Glutamatergic neuron (in vitro differentiated cells): Measurements from ENCODE around the gene ZNF763. TPM values are rescaled to one million over a fixed set of nuclear protein-coding genes. Genes with fewer than 3 reads are reported as not detected.

Experiments used
- DNase-seq: peaks from one replicate; pipeline ENCODE4 v3.0.0; 2022
- H3K27ac Mint-ChIP-seq: one replicate; pipeline ENCODE4 v1.8.0; 2020; ENCODE audit warnings: mild to moderate bottlenecking, mixed read lengths, inconsistent platforms; ENCODE audit not compliant: unreplicated experiment
- H3K27me3 Mint-ChIP-seq: one replicate; pipeline ENCODE4 v1.8.0; 2020; ENCODE audit warnings: mild to moderate bottlenecking, moderate library complexity, mixed read lengths, inconsistent platforms; ENCODE audit not compliant: unreplicated experiment
- H3K36me3 Mint-ChIP-seq: one replicate; pipeline ENCODE4 v1.8.0; 2020; ENCODE audit warnings: mild to moderate bottlenecking, mixed read lengths, inconsistent platforms; ENCODE audit not compliant: unreplicated experiment
- H3K4me1 Mint-ChIP-seq: one replicate; pipeline ENCODE4 v1.8.0; 2020; ENCODE audit warnings: mild to moderate bottlenecking, low read depth, mixed read lengths, inconsistent platforms; ENCODE audit not compliant: unreplicated experiment
- H3K4me3 Mint-ChIP-seq: one replicate; pipeline ENCODE4 v1.8.0; 2020; ENCODE audit warnings: mild to moderate bottlenecking, mixed read lengths, inconsistent platforms; ENCODE audit not compliant: unreplicated experiment
- H3K9me3 Mint-ChIP-seq: one replicate; pipeline ENCODE4 v1.8.0; 2020; ENCODE audit warnings: mild to moderate bottlenecking, moderate library complexity, mixed read lengths, inconsistent platforms; ENCODE audit not compliant: unreplicated experiment
- total RNA-seq: library from RNA; stranded (reverse); fragmentation: NEBNext Ultra II Directional; extraction: Animal tissue kit (Norgen Biotek cat#: 25700); gene quantifications from one replicate; pipeline ENCODE4 v1.2.1, GENCODE V29; 2021; ENCODE audit not compliant: unreplicated experiment
- TF ChIP-seq, protein P1 (sequence below): fragments of 200-600 bp; sonication (generic); IDR thresholded peaks from one replicate; pipeline ENCODE4 v1.5.0; 2021; ENCODE audit not compliant: partially characterized antibody, unreplicated experiment

Gene ZNF763
- total RNA-seq, 1 donor from 2014 or later, result 10.3 TPM

DNA sequence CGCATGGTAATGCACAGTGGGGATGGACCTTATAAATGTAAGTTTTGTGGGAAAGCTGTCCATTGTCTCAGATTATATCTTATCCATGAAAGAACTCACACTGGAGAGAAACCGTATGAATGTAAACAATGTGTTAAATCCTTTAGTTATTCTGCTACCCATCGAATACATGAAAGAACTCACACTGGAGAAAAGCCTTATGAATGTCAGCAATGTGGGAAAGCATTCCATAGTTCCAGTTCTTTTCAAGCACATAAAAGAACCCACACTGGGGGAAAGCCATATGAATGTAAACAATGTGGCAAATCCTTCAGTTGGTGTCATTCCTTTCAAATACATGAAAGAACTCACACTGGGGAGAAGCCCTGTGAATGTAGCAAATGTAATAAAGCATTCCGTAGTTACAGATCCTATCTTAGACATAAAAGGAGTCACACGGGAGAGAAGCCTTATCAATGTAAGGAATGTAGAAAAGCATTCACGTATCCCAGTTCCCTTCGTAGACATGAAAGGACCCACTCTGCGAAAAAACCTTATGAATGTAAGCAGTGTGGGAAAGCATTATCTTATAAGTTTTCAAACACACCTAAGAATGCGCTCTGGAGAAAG lies 13.8 kb downstream of the ZNF763 start:
- DNase-seq, result no peak
- H3K4me1 Mint-ChIP-seq, result no peaks in the 10 kb centered on the region
- H3K27me3 Mint-ChIP-seq, result peaks cover 3% of the 10 kb centered on the region
- H3K9me3 Mint-ChIP-seq, result peaks cover 30% of the 10 kb centered on the region
- TF ChIP-seq, protein P1, sequence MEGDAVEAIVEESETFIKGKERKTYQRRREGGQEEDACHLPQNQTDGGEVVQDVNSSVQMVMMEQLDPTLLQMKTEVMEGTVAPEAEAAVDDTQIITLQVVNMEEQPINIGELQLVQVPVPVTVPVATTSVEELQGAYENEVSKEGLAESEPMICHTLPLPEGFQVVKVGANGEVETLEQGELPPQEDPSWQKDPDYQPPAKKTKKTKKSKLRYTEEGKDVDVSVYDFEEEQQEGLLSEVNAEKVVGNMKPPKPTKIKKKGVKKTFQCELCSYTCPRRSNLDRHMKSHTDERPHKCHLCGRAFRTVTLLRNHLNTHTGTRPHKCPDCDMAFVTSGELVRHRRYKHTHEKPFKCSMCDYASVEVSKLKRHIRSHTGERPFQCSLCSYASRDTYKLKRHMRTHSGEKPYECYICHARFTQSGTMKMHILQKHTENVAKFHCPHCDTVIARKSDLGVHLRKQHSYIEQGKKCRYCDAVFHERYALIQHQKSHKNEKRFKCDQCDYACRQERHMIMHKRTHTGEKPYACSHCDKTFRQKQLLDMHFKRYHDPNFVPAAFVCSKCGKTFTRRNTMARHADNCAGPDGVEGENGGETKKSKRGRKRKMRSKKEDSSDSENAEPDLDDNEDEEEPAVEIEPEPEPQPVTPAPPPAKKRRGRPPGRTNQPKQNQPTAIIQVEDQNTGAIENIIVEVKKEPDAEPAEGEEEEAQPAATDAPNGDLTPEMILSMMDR, result no peak
- H3K36me3 Mint-ChIP-seq, result peaks cover 67% of the 10 kb centered on the region
- H3K27ac Mint-ChIP-seq, result no peak overlapping the region
- H3K4me3 Mint-ChIP-seq, result no peak overlapping the region

DNA sequence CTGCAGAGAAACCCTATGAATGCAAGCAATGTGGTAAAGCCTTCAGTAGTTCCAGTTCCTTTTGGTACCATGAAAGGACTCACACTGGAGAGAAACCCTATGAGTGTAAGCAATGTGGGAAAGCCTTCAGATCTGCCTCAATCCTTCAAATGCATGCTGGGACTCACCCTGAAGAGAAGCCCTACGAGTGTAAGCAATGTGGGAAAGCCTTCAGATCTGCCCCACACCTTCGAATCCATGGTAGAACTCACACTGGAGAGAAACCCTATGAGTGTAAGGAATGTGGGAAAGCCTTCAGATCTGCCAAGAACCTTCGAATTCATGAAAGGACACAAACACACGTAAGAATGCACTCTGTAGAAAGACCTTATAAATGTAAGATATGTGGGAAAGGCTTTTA lies 14.7 kb downstream of the ZNF763 start:
- TF ChIP-seq, protein P1, result no peak
- no peak overlapping the region for H3K27ac Mint-ChIP-seq
- H3K4me3 Mint-ChIP-seq, result no peak overlapping the region
- peaks cover 30% of the 10 kb centered on the region for H3K9me3 Mint-ChIP-seq
- H3K36me3 Mint-ChIP-seq, result peaks cover 63% of the 10 kb centered on the region
- H3K4me1 Mint-ChIP-seq, result no peaks in the 10 kb centered on the region
- no peak for DNase-seq
- H3K27me3 Mint-ChIP-seq, result peaks cover 3% of the 10 kb centered on the region

DNA sequence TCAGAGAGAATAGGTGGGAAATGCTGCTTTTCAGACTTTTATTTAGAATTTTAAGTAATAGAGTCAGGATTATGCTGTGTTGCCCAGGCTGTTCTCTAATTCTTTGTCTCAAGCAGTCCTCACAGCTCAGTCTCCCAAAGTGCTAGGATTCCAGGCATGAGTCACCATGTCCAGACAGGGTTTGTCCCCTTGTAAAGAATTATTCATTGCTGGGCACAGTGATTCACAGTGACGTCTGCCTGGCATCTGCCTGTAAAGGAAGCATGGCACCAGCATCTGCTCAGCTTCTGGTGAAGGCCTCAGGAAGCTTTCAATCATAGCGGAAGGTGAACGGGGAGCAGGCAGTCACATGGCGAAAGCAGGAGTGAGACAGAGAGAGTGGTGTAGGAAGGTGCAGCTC lies 17.7 kb downstream of the ZNF763 start:
- Mint-ChIP-seq H3K4me1 (no peaks in the 10 kb centered on the region), H3K36me3 (peaks cover 39% of the 10 kb centered on the region), H3K27ac (no peak overlapping the region), H3K27me3 (peaks cover 4% of the 10 kb centered on the region), H3K4me3 (no peak overlapping the region), H3K9me3 (peaks cover 34% of the 10 kb centered on the region)
- DNase-seq, result no peak
- TF ChIP-seq, protein P1, result no peak

DNA sequence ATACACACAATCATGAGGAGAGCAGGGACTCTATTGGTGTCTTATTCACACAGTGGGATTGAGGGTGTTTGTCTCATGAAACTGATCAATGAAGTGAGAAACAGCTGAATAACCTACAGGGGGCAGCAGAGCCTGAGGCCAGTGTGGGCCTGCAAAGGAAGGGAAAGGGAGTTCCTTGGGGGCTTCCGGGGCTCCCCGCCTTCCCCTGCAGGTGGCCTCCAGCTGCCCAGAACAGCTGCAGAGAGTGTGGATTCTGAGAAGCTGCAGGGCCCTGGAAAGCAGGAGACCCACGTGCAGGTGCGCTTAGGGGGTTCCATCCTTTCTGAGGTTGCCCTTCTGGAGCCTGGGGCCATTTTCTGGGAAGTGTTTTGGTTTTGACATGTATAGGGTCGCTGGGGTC lies 20.1 kb downstream of the ZNF763 start:
- Mint-ChIP-seq H3K9me3 (peaks cover 24% of the 10 kb centered on the region), H3K36me3 (peaks cover 15% of the 10 kb centered on the region), H3K27me3 (peaks cover 7% of the 10 kb centered on the region), H3K4me1 (peaks cover 2% of the 10 kb centered on the region), H3K27ac (no peak overlapping the region), H3K4me3 (no peak overlapping the region)
- TF ChIP-seq, protein P1, result peak; percentile 43
- DNase-seq, result peak; percentile 29

DNA sequence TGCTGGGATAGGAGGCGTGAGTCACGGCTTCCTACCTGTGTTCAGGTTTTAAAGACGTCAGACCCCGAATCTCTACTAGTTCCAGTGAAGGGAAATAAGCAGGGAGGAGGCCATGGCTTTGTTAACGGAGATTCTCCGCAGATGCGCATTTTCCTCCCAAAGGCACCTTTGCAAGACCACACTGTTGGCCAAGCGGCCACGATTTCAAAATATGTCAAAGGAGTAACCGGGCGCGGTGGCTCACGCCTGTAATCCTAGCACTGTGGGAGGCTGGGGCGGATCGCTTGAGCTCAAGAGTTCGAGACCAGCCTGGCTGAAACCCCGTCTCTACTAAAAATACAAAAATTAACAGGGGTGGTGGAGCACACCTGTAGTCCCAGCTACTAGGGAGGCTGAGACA lies 21.9 kb downstream of the ZNF763 start:
- no peak overlapping the region for H3K4me3 Mint-ChIP-seq
- no peak overlapping the region for H3K27ac Mint-ChIP-seq
- H3K36me3 Mint-ChIP-seq, result peaks cover 5% of the 10 kb centered on the region

More for the DNA sequence above, 21.9 kb downstream of the ZNF763 start:
- H3K4me1 Mint-ChIP-seq, result peaks cover 2% of the 10 kb centered on the region
- TF ChIP-seq, protein P1, result no peak
- DNase-seq, result no peak
- peaks cover 20% of the 10 kb centered on the region for H3K9me3 Mint-ChIP-seq
- H3K27me3 Mint-ChIP-seq, result peaks cover 7% of the 10 kb centered on the region
